Eye (tissue), 1 donor: ENCODE measurements around the gene NHSL1.
A peak's percentile ranks its signal among the peaks of the same experiment; 100 is the strongest.

Source experiments
- DNase-seq: peaks from one replicate; pipeline ENCODE4 v3.0.0-alpha.2; 2015

Gene NHSL1

GRCh38 chr6:138424004-138424904 is 75.0 kb downstream of the NHSL1 start:
- DNase-seq, result no peak

- no peak for DNase-seq
Measured at GRCh38 chr6:138422861-138423260, 76.4 kb downstream of the NHSL1 start.

- no peak for DNase-seq
Measured at GRCh38 chr6:138421608-138422007, 77.7 kb downstream of the NHSL1 start.

GRCh38 chr6:138421089-138421488 is 78.2 kb downstream of the NHSL1 start:
- no peak for DNase-seq

GRCh38 chr6:138420356-138420755 is 78.9 kb downstream of the NHSL1 start:
- DNase-seq, result no peak

- DNase-seq, result no peak
Measured at GRCh38 chr6:138419766-138420165, 79.5 kb downstream of the NHSL1 start.

GRCh38 chr6:138418118-138418742 is 81.1 kb downstream of the NHSL1 start:
- no peak for DNase-seq

GRCh38 chr6:138417493-138418117 is 81.7 kb downstream of the NHSL1 start:
- DNase-seq, result no peak

GRCh38 chr6:138416206-138416605 is 83.1 kb downstream of the NHSL1 start:
- no peak for DNase-seq

GRCh38 chr6:138415125-138415524 is 84.2 kb downstream of the NHSL1 start:
- DNase-seq, result no peak

GRCh38 chr6:138410972-138411880 is 88.1 kb downstream of the NHSL1 start:
- no peak for DNase-seq

- DNase-seq, result no peak
Measured at GRCh38 chr6:138410048-138410735, 89.1 kb downstream of the NHSL1 start.

- DNase-seq, result no peak
Measured at GRCh38 chr6:138406443-138406842, 92.9 kb downstream of the NHSL1 start.

- no peak for DNase-seq
Measured at GRCh38 chr6:138405816-138406413, 93.4 kb downstream of the NHSL1 start.

- no peak for DNase-seq
Measured at GRCh38 chr6:138404666-138405337, 94.5 kb downstream of the NHSL1 start.

- DNase-seq, result peak; percentile 96
Measured at GRCh38 chr6:138403801-138404665, 95.3 kb downstream of the NHSL1 start, which contains the start of gene HEBP2. Gene HEBP2 (plus strand): TSS chr6:138404223. CDS start chr6:138404496, 273 bp downstream.

GRCh38 chr6:138403324-138403800 is 95.9 kb downstream of the NHSL1 start:
- peak; percentile 85 for DNase-seq

- no peak for DNase-seq
Measured at GRCh38 chr6:138402838-138403187, 96.5 kb downstream of the NHSL1 start.

- DNase-seq, result no peak
Measured at GRCh38 chr6:138401960-138402837, 97.1 kb downstream of the NHSL1 start.
